Measurements from ENCODE around the gene SLIT3. TPM values are rescaled to one million over a fixed set of nuclear protein-coding genes. Genes with fewer than 3 reads are reported as not detected.
"Not testable (repeated sequence)": the region's sequence is repeated elsewhere in the genome, so short reads cannot be mapped to it uniquely, and the experiment has no call there.

SLIT3 gene
- total RNA-seq, 1 donor from 2014 or later: 3.2 TPM

- no peaks in the 10 kb centered on the region for H3K27me3 Mint-ChIP-seq (ENCODE audit: unreplicated experiment)
Measured at GRCh38 chr5:168646335-168646734, 654.6 kb downstream of the SLIT3 start.

DNA sequence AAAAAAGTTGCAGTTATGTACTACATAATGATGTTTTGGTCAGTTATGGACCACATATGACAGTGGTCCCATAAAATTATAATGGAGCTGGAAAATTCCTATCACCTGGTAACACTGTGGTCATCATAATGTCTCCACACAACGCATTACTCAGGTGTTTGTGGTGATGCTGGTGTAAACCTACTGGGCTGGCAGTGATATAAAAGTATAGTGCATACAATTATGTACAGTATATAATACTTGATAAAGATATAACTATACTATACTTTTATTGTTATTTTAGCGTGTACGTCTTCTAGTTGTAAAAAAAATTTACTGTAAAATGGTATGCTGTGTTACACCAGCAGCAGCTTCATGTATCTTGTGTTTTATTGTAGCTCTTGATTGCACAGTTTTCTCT, 655.7 kb downstream of the SLIT3 start:
- TF ChIP-seq, protein P1, sequence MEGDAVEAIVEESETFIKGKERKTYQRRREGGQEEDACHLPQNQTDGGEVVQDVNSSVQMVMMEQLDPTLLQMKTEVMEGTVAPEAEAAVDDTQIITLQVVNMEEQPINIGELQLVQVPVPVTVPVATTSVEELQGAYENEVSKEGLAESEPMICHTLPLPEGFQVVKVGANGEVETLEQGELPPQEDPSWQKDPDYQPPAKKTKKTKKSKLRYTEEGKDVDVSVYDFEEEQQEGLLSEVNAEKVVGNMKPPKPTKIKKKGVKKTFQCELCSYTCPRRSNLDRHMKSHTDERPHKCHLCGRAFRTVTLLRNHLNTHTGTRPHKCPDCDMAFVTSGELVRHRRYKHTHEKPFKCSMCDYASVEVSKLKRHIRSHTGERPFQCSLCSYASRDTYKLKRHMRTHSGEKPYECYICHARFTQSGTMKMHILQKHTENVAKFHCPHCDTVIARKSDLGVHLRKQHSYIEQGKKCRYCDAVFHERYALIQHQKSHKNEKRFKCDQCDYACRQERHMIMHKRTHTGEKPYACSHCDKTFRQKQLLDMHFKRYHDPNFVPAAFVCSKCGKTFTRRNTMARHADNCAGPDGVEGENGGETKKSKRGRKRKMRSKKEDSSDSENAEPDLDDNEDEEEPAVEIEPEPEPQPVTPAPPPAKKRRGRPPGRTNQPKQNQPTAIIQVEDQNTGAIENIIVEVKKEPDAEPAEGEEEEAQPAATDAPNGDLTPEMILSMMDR (IDR thresholded peaks at IDR 0.05; ENCODE audit: unreplicated experiment): no peak
- DNase-seq (ENCODE audit: low spot score): no peak
- Mint-ChIP-seq H3K27ac (ENCODE audit: unreplicated experiment) (no peak overlapping the region), H3K27me3 (ENCODE audit: unreplicated experiment) (no peaks in the 10 kb centered on the region), H3K36me3 (ENCODE audit: low read depth, unreplicated experiment) (peaks cover 3% of the 10 kb centered on the region), H3K4me1 (ENCODE audit: unreplicated experiment) (no peaks in the 10 kb centered on the region), H3K4me3 (ENCODE audit: unreplicated experiment) (no peak overlapping the region), H3K9me3 (ENCODE audit: unreplicated experiment) (peaks cover 4% of the 10 kb centered on the region)

More at GRCh38 chr5:168646335-168646734, 654.6 kb downstream of the SLIT3 start:
- Mint-ChIP-seq H3K9me3 (ENCODE audit: unreplicated experiment) (peaks cover 4% of the 10 kb centered on the region), H3K36me3 (ENCODE audit: low read depth, unreplicated experiment) (peaks cover 3% of the 10 kb centered on the region), H3K4me3 (ENCODE audit: unreplicated experiment) (no peak overlapping the region), H3K4me1 (ENCODE audit: unreplicated experiment) (no peaks in the 10 kb centered on the region), H3K27ac (ENCODE audit: unreplicated experiment) (no peak overlapping the region)
- no peak for DNase-seq (ENCODE audit: low spot score)
- TF ChIP-seq, protein P1 (IDR thresholded peaks at IDR 0.05; ENCODE audit: unreplicated experiment): no peak

- no peak for DNase-seq (ENCODE audit: low spot score)
- H3K4me3 Mint-ChIP-seq (ENCODE audit: unreplicated experiment): no peak overlapping the region
- no peaks in the 10 kb centered on the region for H3K4me1 Mint-ChIP-seq (ENCODE audit: unreplicated experiment)
- no peak overlapping the region for H3K27ac Mint-ChIP-seq (ENCODE audit: unreplicated experiment)
- peaks cover 4% of the 10 kb centered on the region for H3K9me3 Mint-ChIP-seq (ENCODE audit: unreplicated experiment)
- no peaks in the 10 kb centered on the region for H3K27me3 Mint-ChIP-seq (ENCODE audit: unreplicated experiment)
- peaks cover 3% of the 10 kb centered on the region for H3K36me3 Mint-ChIP-seq (ENCODE audit: low read depth, unreplicated experiment)
- TF ChIP-seq, protein P1 (IDR thresholded peaks at IDR 0.05; ENCODE audit: unreplicated experiment): no peak
Measured at GRCh38 chr5:168642019-168642418, 658.9 kb downstream of the SLIT3 start.

DNA sequence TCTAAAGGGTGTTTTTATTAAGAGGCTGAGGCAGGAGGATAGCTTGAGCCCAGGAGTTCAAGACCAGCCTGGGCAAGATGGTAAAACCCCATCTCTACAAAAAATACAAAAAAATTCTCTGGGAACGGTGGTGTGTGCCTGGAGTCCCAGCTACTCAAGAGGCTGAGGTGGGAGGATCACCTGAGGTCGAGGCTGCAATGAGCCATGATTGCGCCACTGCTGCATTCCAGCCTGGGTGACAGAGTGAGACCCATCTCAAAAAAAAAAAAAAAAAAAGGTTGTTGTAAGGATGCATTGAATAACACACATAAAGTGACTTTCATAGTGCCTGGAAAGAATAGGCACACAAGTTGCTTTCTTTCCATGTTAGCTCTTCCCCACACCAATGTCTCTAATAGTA, 662.1 kb downstream of the SLIT3 start:
- not testable (repeated sequence) for DNase-seq (ENCODE audit: low spot score)

GRCh38 chr5:168637793-168638192, 663.1 kb downstream of the SLIT3 start:
- no peak overlapping the region for H3K27ac Mint-ChIP-seq (ENCODE audit: unreplicated experiment)
- H3K27me3 Mint-ChIP-seq (ENCODE audit: unreplicated experiment): peaks cover 2% of the 10 kb centered on the region
- no peaks in the 10 kb centered on the region for H3K9me3 Mint-ChIP-seq (ENCODE audit: unreplicated experiment)
- TF ChIP-seq, protein P1 (IDR thresholded peaks at IDR 0.05; ENCODE audit: unreplicated experiment): no peak
- no peaks in the 10 kb centered on the region for H3K4me1 Mint-ChIP-seq (ENCODE audit: unreplicated experiment)
- H3K4me3 Mint-ChIP-seq (ENCODE audit: unreplicated experiment): no peak overlapping the region
- no peak for DNase-seq (ENCODE audit: low spot score)
- H3K36me3 Mint-ChIP-seq (ENCODE audit: low read depth, unreplicated experiment): no peaks in the 10 kb centered on the region

More for the DNA sequence above, 662.1 kb downstream of the SLIT3 start:
- not testable (repeated sequence) for H3K36me3 Mint-ChIP-seq (ENCODE audit: low read depth, unreplicated experiment); H3K27ac Mint-ChIP-seq (ENCODE audit: unreplicated experiment); H3K4me1 Mint-ChIP-seq (ENCODE audit: unreplicated experiment); H3K27me3 Mint-ChIP-seq (ENCODE audit: unreplicated experiment); H3K4me3 Mint-ChIP-seq (ENCODE audit: unreplicated experiment); H3K9me3 Mint-ChIP-seq (ENCODE audit: unreplicated experiment)
